ENCODE measurements around the gene KDM6A.
"Not testable (repeated sequence)": the region's sequence is repeated elsewhere in the genome, so short reads cannot be mapped to it uniquely, and the experiment has no call there.

Gene KDM6A

GRCh38 chrX:45128896-45129454 is 256.0 kb downstream of the KDM6A start:
- no peak for DNase-seq (ENCODE audit: low read depth)

GRCh38 chrX:45133465-45133864 is 260.5 kb downstream of the KDM6A start:
- no peak for DNase-seq (ENCODE audit: low read depth)

GRCh38 chrX:45134315-45134731 is 261.3 kb downstream of the KDM6A start:
- no peak for DNase-seq (ENCODE audit: low read depth)

GRCh38 chrX:45134775-45135174 is 261.8 kb downstream of the KDM6A start:
- no peak for DNase-seq (ENCODE audit: low read depth)

DNA sequence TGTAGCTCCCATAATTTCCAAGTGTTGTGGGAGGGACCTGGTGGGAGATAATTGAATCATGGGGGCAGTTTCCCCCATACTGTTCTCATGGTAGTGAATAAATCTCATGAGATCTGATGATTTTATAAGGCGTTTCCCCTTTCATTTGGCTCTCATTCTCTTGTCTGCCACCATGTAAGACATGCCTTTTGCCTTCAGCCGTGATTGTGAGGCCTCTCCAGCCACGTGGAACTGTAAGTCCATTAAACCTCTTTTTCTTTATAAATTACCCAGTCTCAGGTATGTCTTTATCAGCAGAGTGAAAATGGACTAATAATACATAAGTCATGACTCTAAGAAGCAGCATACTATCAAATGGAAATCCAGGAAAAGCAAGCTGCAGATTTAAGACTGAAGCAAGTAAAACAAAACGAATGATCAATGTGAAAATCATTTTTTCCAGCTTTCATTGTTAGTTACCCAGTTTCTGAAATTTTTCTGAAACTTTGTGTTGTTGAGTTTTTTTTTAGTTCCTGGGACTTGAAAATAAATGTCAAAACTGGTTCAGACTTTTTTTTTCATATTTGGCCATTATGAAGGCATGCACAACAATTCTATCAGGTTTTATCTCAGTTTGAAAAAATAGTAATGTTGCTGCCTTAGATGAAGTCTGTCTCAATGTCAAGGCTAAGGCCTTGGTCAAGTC is 262.5 kb downstream of the KDM6A start:
- DNase-seq (ENCODE audit: low read depth) = not testable (repeated sequence)

DNA sequence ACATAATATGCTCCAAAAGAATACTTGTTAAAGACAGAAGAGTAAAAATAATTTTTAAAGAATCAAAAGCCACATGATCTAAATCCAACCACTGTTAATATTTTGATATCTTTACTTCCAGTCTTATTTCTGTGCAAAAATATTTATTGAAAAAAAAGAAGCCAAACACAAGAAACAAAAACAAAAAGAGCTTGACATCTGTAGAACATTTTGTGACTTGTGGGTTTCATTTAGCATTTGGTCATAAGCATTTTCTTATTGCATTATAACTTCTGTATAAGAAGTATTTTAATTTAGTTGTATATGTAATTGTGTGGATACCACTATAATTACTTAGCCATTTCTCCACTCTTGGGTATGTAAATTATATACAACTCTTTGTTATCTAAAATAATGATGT is 264.5 kb downstream of the KDM6A start:
- no peak for DNase-seq (ENCODE audit: low read depth)

DNA sequence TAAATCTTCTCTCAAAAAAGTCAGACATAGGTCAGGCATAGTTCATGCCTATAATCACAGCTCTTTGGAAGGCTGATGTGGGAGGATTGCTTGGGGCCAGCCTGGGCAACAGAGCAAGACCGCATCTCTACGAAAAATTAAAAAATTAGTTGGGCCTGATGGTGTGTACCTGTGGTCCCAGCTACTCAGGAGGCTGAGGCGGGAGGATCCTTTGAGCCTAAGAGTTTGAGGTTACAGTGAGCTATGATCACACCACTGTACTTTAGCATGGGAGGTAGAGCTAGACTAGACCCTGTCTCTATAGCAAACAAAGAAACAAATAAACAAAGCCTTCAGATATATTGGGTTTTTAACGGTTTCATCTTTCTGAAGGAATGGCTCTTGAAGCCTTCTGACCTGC is 265.5 kb downstream of the KDM6A start:
- DNase-seq (ENCODE audit: low read depth) = no peak

GRCh38 chrX:45140812-45141211 is 267.8 kb downstream of the KDM6A start:
- no peak for DNase-seq (ENCODE audit: low read depth)

GRCh38 chrX:45142185-45142584 is 269.2 kb downstream of the KDM6A start:
- no peak for DNase-seq (ENCODE audit: low read depth)

GRCh38 chrX:45143455-45143854 is 270.5 kb downstream of the KDM6A start:
- DNase-seq (ENCODE audit: low read depth) = no peak

GRCh38 chrX:45145492-45146215 is 272.7 kb downstream of the KDM6A start:
- DNase-seq (ENCODE audit: low read depth) = no peak

- DNase-seq (ENCODE audit: low read depth) = no peak
These were observed 277.8 kb downstream of the KDM6A start for GRCh38 chrX:45150821-45151220.

- DNase-seq (ENCODE audit: low read depth) = no peak
These were observed 281.0 kb downstream of the KDM6A start for GRCh38 chrX:45154033-45154360.

DNA sequence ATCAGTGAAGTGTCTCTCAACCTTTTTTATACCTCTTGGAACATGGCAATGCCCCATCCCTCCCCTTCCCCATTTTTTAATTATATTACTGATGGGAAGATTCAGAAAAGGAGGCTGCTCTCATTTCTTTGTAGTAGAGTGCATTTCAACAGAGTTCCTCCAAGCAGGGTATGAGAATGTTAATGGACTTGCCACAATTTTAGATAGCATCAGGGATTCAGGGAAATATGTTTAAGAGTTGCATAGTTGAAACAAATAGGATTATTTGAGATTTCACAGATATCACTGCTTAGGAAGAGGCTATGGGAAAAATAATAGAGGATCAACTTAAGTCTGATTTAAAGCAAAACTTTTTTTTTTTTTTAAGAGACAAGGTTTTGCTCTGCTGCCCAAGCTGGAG is 281.5 kb downstream of the KDM6A start:
- no peak for DNase-seq (ENCODE audit: low read depth)

DNA sequence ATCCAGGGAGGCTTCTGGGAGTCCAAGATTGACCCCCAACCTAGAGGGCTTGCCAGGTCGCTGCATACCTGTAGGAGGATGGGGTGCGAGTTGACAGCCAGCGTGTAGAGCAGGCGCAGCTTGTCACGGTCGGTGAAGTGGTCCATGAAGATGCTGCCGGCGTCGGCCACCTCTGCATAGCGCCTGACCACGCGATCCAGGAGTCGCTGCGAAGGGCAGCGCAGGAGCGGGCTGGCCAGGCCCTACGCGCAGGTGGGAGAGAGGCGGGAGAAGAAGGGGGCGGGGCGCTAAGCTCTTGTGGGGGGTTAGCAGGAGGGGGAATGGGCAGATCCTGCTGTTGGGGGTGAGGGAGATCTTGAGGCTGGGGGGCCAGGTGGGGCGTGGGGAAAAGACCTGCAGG is 284.7 kb downstream of the KDM6A start:
- no peak for DNase-seq (ENCODE audit: low read depth)
